HepG2 (cell line): Measurements from ENCODE around the gene SLFN14. TPM values are rescaled to one million over a fixed set of nuclear protein-coding genes. Genes with fewer than 3 reads are reported as not detected.

Experiments
- ARNTL ChIP-seq: sonication (generic); formaldehyde crosslinking; IDR thresholded peaks from 2 replicates; pipeline ENCODE4 v1.4.0; 2020; ENCODE audit warnings: mild to moderate bottlenecking, missing genetic modification reagents
- BRCA1 ChIP-seq: sonication (generic); formaldehyde crosslinking; IDR thresholded peaks from 2 replicates; pipeline ENCODE4 v1.4.0; 2020; ENCODE audit warnings: missing genetic modification reagents
- CBX1 ChIP-seq: IDR thresholded peaks from one replicate; pipeline ENCODE4 v1.6.1; 2016; ENCODE audit warnings: antibody characterized with exemption, low read depth
- KDM2A ChIP-seq: sonication (generic); formaldehyde crosslinking; IDR thresholded peaks from 2 replicates; pipeline ENCODE4 v1.4.0; 2020; ENCODE audit warnings: low read depth, missing genetic modification reagents, borderline replicate concordance
- PLRG1 ChIP-seq: fragments of 450-650 bp; conservative IDR thresholded peaks from 2 replicates; pipeline ENCODE4 v1.6.1; 2016
- POLR2A ChIP-seq, 2 experiments: IDR thresholded peaks; 2 replicates each; pipeline ENCODE4 v1.6.1; 2011; ENCODE audit warnings: low read depth in 2 of 2, low read length in 2 of 2, mild to moderate bottlenecking in 1 of 2, moderate library complexity in 1 of 2; ENCODE audit not compliant: insufficient read depth in 1 of 2
- SIN3A ChIP-seq: IDR thresholded peaks from 2 replicates; pipeline ENCODE4 v1.6.1; 2011; ENCODE audit warnings: low read depth, mild to moderate bottlenecking, control low read depth, low read length, borderline replicate concordance
- SMARCE1 ChIP-seq: fragments of 450-650 bp; IDR thresholded peaks from 2 replicates; pipeline ENCODE4 v1.6.1; 2017; ENCODE audit warnings: borderline replicate concordance
- SOX5 ChIP-seq: IDR thresholded peaks from 2 replicates; pipeline ENCODE4 v1.6.1; 2016; ENCODE audit warnings: borderline replicate concordance
- SSRP1 ChIP-seq: IDR thresholded peaks from 2 replicates; pipeline ENCODE4 v1.6.1; 2016; ENCODE audit warnings: control low read depth
- THAP7 ChIP-seq: sonication (generic); formaldehyde crosslinking; IDR thresholded peaks from 2 replicates; pipeline ENCODE4 v1.8.1; 2023; ENCODE audit warnings: mild to moderate bottlenecking, missing genetic modification reagents
- ZC3H13 ChIP-seq: sonication (generic); formaldehyde crosslinking; IDR thresholded peaks from 2 replicates; pipeline ENCODE4 v1.8.1; 2023; ENCODE audit warnings: mild to moderate bottlenecking, missing genetic modification reagents, moderate library complexity
- ZNF225 ChIP-seq: sonication (generic); formaldehyde crosslinking; IDR thresholded peaks from 2 replicates; pipeline ENCODE4 v1.4.0; 2020; ENCODE audit warnings: mild to moderate bottlenecking, missing genetic modification reagents
- ZNF501 ChIP-seq: sonication (generic); formaldehyde crosslinking; IDR thresholded peaks from 2 replicates; pipeline ENCODE4 v1.5.1; 2020; ENCODE audit warnings: mild to moderate bottlenecking, moderate library complexity, missing genetic modification reagents
- ZNF569 ChIP-seq: sonication (generic); formaldehyde crosslinking; IDR thresholded peaks from 2 replicates; pipeline ENCODE4 v1.5.0; 2020; ENCODE audit warnings: mild to moderate bottlenecking, missing genetic modification reagents, moderate library complexity, borderline replicate concordance
- ZNF577 ChIP-seq: sonication (generic); formaldehyde crosslinking; IDR thresholded peaks from 2 replicates; pipeline ENCODE4 v1.4.0; 2020; ENCODE audit warnings: mild to moderate bottlenecking, low read depth, missing genetic modification reagents, borderline replicate concordance
- ZSCAN29 ChIP-seq: sonication (generic); formaldehyde crosslinking; conservative IDR thresholded peaks from 2 replicates; pipeline ENCODE4 v1.4.0; 2020; ENCODE audit warnings: mild to moderate bottlenecking, missing genetic modification reagents
- polyA plus RNA-seq, 8 experiments: library from polyadenylated mRNA; depleted of rRNA in 3 of 8; stranded (reverse) in 7 of 8; unstranded in 1 of 8; fragments of >200 nt; fragmentation: Illumina TruSeq in 4 of 8; extraction: Trizol in 4 of 8; gene quantifications; 2 replicates each; pipeline versions ENCODE4 v1.2.1 to v1.2.3, GENCODE V29; 2011 to 2016; ENCODE audit warnings: low read depth in 4 of 8, missing spikeins in 1 of 8, mixed read lengths in 1 of 8; ENCODE audit not compliant: insufficient read depth in 1 of 8
- total RNA-seq, 5 experiments: library from RNA; depleted of rRNA; stranded (reverse); fragments of >200 nt; fragmentation: Illumina TruSeq; extraction: Trizol; gene quantifications; 2 replicates each; pipeline ENCODE4 v1.2.3, GENCODE V29; 2016; ENCODE audit warnings: low read depth in 1 of 5
- TF ChIP-seq, protein P1 (sequence below): sonication (generic); formaldehyde crosslinking; IDR thresholded peaks from 2 replicates; pipeline ENCODE4 v1.5.1; 2020; ENCODE audit warnings: missing genetic modification reagents, mild to moderate bottlenecking, borderline replicate concordance
- TF ChIP-seq, protein P2 (sequence below): sonication (generic); formaldehyde crosslinking; IDR thresholded peaks from 2 replicates; pipeline ENCODE4 v1.4.0; 2020; ENCODE audit warnings: low read depth, missing genetic modification reagents
- TF ChIP-seq, protein P3 (sequence below): sonication (generic); formaldehyde crosslinking; IDR thresholded peaks from 2 replicates; pipeline ENCODE4 v1.4.0; 2020; ENCODE audit warnings: missing genetic modification reagents, borderline replicate concordance
- TF ChIP-seq, protein P4 (sequence below): sonication (generic); formaldehyde crosslinking; IDR thresholded peaks from 2 replicates; pipeline ENCODE4; 2020; ENCODE audit warnings: missing genetic modification reagents, mild to moderate bottlenecking, borderline replicate concordance

The SLFN14 gene
- total and polyA plus RNA-seq, 2 of the 13 experiments (the other 11 are each of a cell fraction or from before 2014, with no cell fraction given): not detected

DNA sequence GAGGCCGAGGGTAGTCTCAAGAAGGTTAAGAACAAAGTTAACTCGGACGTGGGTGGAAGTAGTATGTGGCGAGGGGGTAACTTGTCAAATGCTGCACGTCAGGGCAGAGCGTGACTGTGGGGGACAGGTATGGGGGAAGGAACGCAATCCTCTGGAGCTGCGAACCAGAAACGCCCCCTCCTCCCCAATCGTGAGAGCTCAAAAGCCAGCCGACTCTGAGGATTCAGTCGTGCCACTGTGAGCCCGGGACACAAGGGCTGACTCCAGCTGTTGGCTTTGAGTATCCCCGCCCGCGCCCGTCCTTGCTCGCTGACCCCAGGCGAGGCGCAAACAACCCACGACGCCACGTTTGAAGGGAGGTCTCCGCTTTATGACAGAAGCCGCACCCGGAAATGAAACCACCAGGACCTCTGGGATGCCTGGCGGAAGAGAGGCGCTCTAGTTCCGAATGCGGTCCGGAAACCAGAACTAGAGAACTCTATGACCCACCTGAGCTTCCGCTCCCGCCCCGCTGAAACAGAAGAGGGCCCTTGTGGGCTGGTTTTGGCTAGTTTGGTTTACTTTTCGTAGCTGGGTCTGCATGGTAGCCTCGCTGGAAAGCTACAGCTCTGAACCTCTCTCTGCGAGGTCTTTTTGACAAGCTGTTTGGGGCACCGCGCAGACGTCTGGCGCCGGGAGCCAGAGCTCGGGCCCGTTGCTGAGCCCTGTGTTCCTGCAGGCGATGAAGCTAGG, 17.7 kb upstream of the SLFN14 start, which contains the start of gene PEX12 (continued):
- TF ChIP-seq SIN3A (peak; percentile 80), ZSCAN29 (CRISPR knock-in tag) (no peak), CBX1 (no peak), POLR2A (IDR thresholded peaks at IDR 0.05; ENCODE audit: insufficient read depth in 1 of 2, low read depth in 2 of 2, low read length in 2 of 2) (peak; percentile 80 to 85), SOX5 (CRISPR knock-in tag) (no peak; the same call in 1 of the 2 replicates), ZC3H13 (0 out of 2 replicates have a peak, but pooled peaks have one; percentile 62), SMARCE1 (no peak), PLRG1 (no peak), ZNF225 (CRISPR knock-in tag) (0 out of 2 replicates have a peak, but pooled peaks have one; percentile 33), THAP7 (peak; percentile 97), ZNF569 (CRISPR knock-in tag) (no peak), ZNF501 (CRISPR knock-in tag) (peak; percentile 92), ZNF577 (no peak), BRCA1 (CRISPR knock-in tag) (0 out of 2 replicates have a peak, but pooled peaks have one; percentile 21), ARNTL (CRISPR knock-in tag) (peak; percentile 31; the same call in 1 of the 2 replicates), KDM2A (CRISPR knock-in tag) (peak; percentile 77), SSRP1 (CRISPR knock-in tag) (no peak)
- TF ChIP-seq, protein P1, sequence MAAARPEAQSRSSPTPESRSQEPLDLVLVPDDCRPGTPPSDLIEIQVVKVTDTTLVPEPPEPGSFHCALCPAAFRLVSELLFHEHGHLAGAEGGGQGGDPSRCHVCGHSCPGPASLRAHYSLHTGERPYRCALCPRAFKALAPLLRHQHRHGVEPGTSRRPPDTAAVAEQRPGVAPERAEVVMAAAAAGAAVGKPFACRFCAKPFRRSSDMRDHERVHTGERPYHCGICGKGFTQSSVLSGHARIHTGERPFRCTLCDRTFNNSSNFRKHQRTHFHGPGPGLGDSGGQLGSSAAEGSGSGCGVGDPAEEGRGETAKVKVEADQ (CRISPR knock-in tag): peak; percentile 88; the same call in 1 of the 2 replicates
- TF ChIP-seq, protein P2, sequence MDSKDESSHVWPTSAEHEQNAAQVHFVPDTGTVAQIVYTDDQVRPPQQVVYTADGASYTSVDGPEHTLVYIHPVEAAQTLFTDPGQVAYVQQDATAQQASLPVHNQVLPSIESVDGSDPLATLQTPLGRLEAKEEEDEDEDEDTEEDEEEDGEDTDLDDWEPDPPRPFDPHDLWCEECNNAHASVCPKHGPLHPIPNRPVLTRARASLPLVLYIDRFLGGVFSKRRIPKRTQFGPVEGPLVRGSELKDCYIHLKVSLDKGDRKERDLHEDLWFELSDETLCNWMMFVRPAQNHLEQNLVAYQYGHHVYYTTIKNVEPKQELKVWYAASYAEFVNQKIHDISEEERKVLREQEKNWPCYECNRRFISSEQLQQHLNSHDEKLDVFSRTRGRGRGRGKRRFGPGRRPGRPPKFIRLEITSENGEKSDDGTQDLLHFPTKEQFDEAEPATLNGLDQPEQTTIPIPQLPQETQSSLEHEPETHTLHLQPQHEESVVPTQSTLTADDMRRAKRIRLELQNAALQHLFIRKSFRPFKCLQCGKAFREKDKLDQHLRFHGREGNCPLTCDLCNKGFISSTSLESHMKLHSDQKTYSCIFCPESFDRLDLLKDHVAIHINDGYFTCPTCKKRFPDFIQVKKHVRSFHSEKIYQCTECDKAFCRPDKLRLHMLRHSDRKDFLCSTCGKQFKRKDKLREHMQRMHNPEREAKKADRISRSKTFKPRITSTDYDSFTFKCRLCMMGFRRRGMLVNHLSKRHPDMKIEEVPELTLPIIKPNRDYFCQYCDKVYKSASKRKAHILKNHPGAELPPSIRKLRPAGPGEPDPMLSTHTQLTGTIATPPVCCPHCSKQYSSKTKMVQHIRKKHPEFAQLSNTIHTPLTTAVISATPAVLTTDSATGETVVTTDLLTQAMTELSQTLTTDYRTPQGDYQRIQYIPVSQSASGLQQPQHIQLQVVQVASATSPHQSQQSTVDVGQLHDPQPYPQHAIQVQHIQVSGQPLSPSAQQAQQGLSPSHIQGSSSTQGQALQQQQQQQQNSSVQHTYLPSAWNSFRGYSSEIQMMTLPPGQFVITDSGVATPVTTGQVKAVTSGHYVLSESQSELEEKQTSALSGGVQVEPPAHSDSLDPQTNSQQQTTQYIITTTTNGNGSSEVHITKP: peak; percentile 28; the same call in 1 of the 2 replicates
- TF ChIP-seq, protein P3, sequence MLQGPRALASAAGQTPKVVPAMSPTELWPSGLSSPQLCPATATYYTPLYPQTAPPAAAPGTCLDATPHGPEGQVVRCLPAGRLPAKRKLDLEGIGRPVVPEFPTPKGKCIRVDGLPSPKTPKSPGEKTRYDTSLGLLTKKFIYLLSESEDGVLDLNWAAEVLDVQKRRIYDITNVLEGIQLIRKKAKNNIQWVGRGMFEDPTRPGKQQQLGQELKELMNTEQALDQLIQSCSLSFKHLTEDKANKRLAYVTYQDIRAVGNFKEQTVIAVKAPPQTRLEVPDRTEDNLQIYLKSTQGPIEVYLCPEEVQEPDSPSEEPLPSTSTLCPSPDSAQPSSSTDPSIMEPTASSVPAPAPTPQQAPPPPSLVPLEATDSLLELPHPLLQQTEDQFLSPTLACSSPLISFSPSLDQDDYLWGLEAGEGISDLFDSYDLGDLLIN (CRISPR knock-in tag): no peak
- TF ChIP-seq, protein P4, sequence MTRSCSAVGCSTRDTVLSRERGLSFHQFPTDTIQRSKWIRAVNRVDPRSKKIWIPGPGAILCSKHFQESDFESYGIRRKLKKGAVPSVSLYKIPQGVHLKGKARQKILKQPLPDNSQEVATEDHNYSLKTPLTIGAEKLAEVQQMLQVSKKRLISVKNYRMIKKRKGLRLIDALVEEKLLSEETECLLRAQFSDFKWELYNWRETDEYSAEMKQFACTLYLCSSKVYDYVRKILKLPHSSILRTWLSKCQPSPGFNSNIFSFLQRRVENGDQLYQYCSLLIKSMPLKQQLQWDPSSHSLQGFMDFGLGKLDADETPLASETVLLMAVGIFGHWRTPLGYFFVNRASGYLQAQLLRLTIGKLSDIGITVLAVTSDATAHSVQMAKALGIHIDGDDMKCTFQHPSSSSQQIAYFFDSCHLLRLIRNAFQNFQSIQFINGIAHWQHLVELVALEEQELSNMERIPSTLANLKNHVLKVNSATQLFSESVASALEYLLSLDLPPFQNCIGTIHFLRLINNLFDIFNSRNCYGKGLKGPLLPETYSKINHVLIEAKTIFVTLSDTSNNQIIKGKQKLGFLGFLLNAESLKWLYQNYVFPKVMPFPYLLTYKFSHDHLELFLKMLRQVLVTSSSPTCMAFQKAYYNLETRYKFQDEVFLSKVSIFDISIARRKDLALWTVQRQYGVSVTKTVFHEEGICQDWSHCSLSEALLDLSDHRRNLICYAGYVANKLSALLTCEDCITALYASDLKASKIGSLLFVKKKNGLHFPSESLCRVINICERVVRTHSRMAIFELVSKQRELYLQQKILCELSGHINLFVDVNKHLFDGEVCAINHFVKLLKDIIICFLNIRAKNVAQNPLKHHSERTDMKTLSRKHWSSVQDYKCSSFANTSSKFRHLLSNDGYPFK: peak; percentile 97
